Brain pericyte (primary cell): ENCODE data around the gene NR3C2.
A peak's percentile ranks its signal among the peaks of the same experiment; 100 is the strongest.

ENCODE experiments used
- DNase-seq: peaks from one replicate; pipeline ENCODE4 v3.0.0-alpha.2; 2012; ENCODE audit warnings: low read depth, low spot score

NR3C2 gene

GRCh38 chr4:148435654-148436406 is 6.4 kb downstream of the NR3C2 start:
- no peak for DNase-seq

DNA sequence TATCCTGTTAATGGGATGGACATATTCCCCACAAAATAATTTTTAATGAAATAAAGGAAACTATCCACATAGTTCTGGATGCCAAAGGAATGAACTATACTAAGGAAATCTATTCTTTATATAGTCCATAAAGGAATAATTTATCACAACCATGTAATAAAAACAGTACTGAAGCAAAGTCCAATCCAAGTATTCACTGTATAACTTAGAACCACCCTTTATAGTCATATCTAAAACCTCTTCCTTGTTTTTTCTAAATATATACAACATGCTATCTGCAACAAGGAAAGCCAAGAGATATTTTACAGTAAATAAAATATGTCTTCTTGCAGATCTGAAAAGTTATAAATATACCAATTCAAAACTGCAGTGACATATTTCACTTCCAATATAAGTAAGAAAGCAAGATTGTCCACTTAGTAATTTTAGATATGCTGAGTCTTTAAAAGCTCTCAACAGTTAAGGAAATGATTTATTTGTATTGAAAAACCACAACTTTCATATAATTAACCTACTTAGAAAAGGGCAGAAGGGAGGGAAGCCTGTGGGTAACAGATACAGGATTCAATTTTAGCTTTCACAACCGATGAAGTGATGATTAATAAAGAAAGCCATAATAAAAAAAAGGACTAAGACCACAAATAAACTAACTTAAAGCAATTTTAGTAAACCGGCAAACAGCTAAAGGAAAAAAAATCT is 8.0 kb downstream of the NR3C2 start:
- no peak for DNase-seq

- no peak for DNase-seq
Measured at GRCh38 chr4:148431401-148431800, 10.8 kb downstream of the NR3C2 start.

DNA sequence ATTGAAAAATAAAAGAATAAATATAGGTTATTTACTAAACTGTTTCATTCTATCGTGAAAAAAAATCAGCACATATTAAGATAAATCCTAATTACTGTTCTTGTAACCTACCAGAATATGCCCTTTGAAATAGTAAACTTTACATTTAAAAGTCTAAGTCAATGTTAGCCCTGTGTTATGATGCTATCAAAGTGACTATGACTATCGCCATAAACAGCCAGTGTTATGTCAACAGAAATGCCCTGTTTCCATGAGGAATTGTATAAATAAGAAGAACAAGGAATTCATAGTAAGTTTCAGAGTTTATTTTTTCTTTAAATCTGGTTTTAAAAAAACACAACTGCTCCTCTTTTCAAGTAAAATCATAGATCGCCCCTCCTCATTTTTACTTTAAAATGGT is 11.4 kb downstream of the NR3C2 start:
- no peak for DNase-seq

DNA sequence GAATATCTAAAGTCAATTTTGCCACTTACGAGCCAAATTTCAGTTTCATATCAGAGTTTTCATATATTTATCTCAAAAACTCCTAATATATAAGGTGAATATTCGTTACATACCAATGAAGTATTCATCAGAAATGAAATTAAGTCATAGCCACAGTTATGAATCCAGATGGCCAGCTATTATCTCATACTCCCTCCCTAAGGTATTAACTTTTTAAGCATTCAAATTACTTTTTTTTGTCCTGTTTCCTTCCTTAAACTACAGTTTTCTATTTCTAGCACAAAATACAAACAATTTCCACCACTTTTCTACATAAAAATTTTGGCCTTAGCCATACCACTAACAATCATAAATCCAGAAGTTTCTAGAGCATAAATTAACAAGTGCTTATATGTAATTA is 13.0 kb downstream of the NR3C2 start:
- no peak for DNase-seq

DNA sequence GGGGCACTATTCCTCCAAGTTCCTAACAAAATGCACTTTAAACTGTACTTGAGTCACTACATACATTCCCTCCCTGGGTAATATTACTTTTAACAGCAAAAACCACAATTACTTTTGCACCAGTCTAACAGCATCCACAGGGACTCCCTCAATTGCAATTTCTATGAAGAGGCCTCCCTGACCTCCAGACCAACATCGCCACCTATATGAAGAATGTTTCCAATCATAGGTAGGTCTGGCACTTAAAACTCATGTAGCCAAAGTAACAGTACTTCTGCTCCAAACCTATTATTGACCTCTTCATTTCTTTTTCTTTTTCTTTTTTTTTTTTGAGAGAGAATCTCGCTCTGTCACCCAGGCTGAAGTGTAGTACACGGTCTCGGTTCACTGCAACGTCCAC is 15.6 kb downstream of the NR3C2 start:
- DNase-seq = no peak

GRCh38 chr4:148425327-148426110 is 16.7 kb downstream of the NR3C2 start:
- DNase-seq = no peak

- DNase-seq = no peak
Measured at GRCh38 chr4:148420397-148420796, 21.8 kb downstream of the NR3C2 start.

DNA sequence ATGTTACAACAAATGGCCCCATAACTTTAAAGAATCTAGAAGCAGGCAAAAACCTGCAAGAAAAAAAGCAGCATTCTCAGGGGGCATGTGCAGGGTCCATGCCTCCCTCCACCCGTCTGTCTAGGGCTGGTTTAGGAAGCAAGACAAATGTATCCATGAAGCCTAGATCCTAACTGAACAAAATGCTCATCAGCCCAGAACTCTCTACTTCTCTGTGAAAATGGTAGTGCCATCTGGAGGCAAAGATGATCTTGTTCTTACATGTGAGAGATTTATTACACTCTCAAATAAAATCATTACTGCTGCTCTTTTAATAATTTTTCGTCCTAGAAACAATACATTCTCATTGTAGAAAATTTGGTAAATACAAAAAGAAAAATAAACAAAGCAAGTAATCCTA is 26.7 kb downstream of the NR3C2 start:
- no peak for DNase-seq

GRCh38 chr4:148412460-148412994 is 29.7 kb downstream of the NR3C2 start:
- no peak for DNase-seq

DNA sequence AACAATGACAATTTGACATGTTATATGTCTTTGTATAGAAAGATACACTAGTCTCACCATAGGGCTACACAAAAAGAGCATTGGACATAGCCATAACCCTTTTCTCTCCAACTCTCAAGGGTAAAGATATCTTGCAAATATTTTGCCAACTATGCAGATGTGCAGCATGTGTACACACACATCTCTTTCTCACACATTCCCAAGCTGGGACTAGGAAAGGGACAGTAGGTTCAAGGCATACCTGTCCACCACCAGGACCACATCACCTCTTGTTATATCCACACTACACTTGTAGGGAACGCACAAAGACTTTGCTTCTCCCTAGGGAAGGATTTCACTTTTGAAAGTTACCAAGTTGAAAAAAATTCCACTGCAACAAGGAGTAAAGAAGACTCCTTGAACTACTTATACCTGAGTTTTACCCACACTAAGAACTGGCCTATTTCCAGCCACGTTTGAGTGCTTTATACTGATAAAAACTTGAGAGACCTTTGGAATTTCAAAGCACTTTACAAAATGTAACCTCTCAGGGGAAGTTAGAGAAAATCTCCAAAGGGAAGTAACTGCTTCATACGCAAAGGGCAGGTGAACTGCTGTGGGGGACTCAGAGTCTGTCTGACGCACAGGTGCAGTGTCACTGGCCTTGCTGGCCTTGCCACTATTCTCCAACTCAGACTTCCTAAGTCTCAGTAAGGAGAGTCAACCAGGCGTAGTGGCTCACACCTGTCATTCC is 36.9 kb downstream of the NR3C2 start:
- no peak for DNase-seq

- no peak for DNase-seq
Measured at GRCh38 chr4:148398988-148399387, 43.2 kb downstream of the NR3C2 start.

DNA sequence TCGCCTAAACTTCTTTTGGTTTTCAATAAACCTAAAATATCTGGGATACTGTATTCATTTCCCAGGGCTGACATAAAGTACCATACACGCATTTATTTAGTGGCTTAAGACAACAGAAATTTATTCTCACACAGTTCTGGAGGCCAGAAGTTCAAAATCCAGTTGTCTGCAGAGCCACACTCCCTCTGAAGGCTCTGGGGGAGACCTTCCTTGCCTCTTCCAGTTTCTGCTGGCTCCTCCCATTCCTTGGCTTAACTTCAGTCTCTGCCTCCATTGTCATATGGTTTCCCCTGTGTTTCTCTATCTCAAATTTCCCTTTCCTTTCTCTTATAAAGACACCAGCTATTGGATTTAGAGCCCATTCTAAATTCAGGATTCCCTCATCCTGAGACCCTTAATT is 44.4 kb downstream of the NR3C2 start:
- no peak for DNase-seq

DNA sequence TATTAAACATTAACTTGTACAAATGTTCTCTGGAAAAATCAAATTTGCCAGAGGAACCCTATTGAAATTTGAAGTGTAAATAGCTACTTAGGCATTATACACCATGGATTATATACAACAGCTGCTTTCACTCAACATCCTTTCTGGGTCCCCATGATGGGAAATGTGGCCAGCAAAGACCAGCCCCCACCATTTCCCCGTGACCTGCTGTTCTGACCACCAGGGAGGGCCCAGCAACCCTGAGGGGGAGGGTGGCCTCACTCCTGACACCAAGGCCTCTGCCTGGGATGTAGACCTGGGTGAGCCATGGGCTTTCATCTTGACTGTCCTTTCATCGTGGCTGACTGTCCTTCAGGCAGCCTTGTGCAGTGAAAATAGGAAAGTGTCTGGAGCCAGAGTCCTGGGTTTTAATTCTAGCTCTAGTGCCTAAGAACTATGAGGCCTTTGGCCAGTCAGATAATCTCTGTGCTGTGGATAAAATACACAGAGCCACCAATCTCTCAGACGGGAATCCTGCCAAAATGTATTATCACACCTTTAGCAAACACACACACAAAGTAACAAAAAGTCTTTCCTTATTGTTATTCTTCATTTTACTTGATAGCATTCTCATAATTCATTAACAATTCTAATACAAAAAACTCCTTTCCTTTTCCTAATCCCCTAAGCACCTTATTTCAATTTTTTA is 45.1 kb downstream of the NR3C2 start:
- DNase-seq = no peak

DNA sequence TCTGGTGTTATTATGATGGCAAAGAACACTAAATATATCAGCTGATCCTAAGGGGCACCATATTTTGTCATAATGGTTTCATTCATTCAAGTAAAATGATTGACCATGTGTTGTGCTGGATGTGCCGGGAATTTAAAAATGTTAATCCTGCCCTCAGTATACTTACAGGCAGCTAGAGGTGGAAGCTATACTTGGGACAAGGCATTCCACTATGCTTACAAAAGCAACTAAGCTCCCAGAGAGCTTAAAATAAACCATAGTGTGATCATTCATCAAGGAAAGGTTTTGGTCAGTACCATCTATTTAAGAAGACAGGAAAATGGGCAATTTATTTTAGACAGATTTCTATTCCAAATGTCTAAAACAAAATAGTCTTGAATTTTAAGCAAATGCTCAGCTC is 46.4 kb downstream of the NR3C2 start:
- DNase-seq = no peak

DNA sequence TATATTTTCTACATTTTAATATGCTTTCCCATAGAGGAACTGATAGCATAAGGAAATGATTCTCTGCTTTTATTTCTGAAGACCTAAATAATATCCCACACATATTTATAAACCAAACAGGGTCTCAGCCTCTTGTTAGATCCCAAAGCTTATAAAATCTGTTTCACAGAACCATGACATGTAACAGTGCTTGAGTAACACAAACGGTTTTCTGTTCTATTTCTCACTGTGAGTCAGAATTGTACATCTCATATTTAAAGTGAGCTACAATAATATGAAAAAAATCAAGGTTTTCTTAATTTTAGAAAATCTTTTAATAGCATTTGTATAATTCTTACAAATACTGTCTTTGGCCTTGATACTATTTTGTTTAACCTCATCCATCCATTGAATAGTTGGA is 51.2 kb downstream of the NR3C2 start:
- no peak for DNase-seq

DNA sequence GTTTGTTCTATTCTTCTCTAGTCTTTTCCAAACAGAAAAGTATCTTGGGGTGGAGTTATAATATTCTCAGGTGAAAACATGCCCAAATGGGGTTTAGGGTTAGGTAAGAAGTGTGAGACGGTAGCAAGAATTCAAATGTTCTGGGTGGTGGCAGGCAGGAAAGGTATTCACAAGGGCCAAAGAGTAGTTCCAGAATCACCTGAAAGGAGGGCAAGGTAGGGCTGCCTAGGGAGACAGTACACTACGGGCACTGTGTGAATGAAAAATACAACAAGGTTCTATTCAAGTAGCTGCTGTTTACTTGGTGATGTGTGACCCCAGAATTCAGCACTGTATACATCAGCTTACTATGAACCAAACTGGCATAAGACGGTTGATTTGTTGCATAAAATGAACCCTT is 51.9 kb downstream of the NR3C2 start:
- no peak for DNase-seq

DNA sequence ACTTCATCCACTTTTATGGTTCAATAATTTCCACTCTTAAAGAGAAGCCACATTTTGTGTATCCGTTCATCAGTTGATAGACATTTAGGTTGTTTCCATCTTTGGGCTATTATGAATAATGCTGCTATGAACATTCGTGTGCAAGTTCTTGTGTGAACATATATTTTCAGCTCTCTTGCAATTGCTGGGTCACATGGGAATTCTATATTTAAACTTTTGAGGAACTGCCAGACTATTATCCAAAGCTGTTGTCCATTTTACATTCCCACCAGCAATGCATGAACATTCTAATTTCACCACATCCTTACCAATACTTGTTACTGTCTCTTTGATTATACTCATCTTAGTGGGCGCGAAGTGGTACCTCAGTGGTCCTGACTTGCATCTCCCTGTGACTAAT is 61.9 kb downstream of the NR3C2 start:
- no peak for DNase-seq

DNA sequence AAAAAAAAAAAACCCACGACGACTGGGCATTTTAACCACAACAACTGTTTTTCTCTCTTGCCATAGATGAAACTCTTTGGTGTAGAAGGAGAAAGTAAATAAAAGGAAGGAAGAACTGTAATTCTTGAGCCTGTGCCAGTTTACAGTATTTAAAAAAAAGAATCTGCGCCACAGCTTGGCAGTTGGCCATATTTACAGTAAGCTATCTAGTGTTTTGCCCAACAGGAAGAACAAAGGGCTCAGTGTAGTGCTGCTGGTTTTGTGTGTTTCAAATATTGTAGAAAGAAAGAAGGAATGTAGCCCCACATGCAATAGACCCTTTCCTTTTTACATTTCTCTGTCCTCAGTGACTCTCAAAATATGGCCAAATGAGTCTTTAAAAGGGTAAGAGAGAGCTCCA is 66.1 kb downstream of the NR3C2 start:
- DNase-seq = peak; percentile 24

DNA sequence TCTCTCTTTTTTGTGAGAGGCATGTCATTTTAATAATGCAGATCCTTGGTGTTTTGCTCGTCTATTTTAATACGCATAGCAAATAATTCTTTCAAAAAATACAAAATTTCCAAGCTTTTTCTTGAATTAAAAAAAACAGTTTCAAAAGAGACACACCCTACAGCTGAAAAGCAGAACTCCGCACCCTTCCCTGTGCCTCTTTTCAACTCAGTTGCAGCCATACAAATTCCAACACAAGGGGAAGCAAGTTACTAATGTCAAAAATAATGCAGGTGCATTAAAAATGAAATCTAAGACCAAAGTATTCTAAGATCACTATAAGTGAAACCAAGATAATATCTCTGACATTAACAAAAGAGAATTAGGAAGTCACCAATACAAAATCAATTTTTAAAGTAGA is 66.6 kb downstream of the NR3C2 start:
- no peak for DNase-seq

GRCh38 chr4:148373093-148373492 is 69.1 kb downstream of the NR3C2 start:
- DNase-seq = no peak
